GM18873 (cell line): ENCODE results near the gene LRFN2.

Source experiments
- ATAC-seq: cut with Tn5 transposase; IDR thresholded peaks from one replicate; pipeline ENCODE4 v1.9.1; 2021; ENCODE audit warnings: mild to moderate bottlenecking, moderate library complexity, moderate number of reproducible peaks; ENCODE audit not compliant: unreplicated experiment, low FRiP score

Gene LRFN2

GRCh38 chr6:40485300-40485699 is 101.9 kb downstream of the LRFN2 start:
- no peak for ATAC-seq

DNA sequence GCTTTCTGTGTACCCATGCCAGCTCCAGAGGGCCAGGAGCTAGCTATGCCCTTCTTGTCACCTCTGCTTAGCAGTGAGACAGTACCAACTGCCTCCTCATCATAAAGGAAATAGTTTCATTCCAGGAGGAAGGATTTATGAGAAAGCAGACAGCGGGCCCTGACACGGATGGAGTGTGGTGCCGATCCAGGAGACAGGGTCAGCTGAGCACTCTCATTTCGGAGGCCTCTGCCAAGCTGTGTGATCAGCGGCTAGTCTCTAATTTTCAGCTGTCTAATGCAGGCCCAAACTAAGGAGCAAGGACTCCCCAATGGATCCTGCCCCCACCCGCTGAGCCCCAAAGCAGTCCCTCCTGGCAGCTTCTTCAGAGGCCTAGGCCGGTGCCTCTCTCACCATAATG is 103.1 kb downstream of the LRFN2 start:
- ATAC-seq, result no peak

DNA sequence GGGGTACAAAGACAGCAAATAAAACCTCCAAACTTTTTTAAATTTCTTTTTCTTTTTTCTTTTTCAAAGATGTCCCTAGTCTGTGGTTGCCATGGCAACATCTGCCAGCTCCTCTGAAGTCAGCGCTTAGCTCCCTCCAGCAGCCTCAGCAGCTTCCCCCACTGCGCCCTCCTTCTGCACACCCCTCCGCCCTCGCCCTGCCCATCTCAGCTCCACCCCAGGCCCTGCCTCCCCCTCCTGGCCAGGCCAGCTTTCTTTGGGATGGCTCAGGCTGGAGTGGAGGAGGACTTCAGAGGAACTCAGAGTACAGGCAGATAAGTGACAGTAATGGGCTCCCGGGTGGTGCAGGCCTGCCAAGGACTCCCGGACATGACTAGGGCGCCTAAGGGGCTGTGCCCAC is 104.6 kb downstream of the LRFN2 start:
- ATAC-seq, result no peak

DNA sequence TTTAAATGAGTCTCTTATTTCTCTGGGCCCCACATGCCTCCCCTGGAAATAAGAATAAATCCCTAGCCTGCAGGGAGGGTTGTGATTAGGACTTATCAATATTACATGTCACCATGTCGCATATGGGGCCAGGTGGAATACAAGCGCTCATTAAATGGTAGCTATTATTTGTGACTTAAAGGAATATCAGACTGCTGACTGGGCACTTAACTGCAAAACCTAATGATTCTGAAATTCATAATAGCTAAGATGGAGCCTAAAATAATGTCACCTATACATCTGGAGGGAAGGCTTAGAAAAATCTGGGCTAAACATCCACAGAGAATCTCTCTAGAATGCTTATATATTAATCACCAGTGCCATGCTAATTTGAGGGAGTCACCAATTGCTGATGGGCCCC is 106.5 kb downstream of the LRFN2 start:
- no peak for ATAC-seq

GRCh38 chr6:40479706-40480105 is 107.5 kb downstream of the LRFN2 start:
- ATAC-seq, result no peak

DNA sequence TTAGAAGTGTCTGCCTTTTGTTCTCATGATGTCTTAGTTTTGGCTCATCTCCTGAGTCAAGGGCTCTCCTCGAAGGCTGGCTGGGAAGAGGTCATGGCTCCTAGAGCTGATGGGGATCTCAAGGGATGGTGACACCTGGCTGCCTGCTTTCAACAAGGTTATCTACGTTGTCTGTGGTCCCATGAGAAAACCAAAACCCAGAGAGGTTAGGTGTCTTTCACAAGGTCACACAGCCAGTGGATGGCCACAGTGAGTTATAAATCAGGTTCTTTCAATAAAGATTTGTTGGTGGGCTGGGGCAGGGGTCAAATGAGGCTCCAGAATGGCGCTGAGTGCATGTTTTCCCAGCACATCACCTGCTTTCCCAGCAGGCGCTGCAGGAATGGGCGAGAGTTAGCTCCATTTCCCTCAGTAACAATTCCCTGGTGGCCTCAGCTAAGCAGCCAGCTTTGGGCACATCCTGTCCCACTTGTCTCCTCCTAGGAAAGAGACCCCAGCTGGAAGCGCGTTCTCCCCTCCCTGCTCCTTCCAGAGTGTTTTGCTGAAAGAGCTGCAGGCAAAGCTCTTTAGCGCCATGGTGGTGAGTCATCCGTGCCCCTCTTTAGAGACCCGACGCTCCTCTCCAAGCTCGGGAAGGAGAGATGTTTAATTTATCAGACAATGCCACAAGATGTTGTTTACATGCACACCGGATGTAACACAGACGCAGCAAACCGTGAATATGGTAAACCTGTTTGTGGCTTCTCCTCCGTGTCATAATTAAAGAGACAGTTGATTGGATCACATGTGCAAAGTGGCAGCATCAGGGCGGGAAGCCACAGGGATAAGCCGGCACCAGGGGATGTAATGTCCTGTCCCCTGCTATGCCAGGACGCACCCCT is 109.7 kb downstream of the LRFN2 start:
- ATAC-seq, result no peak

DNA sequence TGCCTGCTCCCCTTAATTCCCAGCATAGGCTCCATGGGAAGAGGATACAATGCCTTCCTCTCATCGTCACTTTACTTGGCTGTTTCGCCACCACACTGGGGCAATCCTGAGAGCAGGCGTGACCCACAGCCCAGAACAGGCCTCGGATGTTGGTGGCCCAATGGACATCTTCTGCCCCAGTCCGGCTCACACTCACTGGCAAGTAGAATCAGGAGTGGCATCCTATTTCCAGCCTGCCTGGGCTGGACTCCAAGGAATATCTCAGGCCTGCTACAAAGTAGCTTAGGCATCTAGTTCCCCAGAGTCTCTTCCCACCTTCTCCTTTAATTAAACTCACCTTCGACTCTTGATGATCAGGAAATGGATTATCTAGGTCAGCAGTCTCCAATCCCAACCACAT is 110.5 kb downstream of the LRFN2 start:
- no peak for ATAC-seq

DNA sequence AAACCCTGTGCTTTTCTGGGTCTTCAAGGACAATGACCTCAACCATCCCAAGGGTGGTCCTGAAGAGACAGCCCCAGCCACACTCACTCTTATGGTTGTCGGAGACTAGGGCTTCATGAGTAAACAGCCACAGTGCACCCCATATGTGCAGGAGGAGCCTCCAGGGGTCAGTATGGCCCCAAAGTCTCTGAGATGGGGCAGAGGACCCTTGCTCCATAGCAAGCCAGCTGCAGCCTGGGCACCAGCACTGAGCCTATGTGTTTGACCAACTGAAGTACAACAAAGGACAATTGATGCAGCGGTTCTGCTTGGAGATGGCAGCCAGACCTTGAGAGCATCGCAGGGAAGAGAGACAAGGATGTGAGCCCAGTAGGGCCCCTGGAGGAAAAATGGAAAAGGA is 112.2 kb downstream of the LRFN2 start:
- ATAC-seq, result no peak

DNA sequence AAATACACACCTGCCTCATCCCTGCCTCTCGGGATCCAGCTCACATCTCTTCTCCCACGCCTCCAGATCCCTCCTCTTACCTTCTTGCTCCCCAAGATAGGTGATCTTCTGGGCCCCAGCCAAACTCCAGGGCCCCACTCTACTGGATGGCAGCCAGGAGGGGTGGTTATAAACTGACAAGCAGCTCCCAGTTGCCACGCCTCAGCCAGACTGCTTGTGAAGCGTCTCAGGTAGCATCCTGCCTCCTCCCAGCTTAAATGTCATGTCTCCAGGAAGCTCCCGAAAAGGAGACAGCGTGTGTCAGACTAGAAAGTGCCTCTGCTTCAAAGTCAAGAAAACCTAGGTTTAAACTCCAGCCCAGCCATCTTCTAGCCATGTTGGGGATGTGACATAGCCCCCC is 114.1 kb downstream of the LRFN2 start:
- no peak for ATAC-seq

- no peak for ATAC-seq
Observed at GRCh38 chr6:40472353-40472752, 114.8 kb downstream of the LRFN2 start.

DNA sequence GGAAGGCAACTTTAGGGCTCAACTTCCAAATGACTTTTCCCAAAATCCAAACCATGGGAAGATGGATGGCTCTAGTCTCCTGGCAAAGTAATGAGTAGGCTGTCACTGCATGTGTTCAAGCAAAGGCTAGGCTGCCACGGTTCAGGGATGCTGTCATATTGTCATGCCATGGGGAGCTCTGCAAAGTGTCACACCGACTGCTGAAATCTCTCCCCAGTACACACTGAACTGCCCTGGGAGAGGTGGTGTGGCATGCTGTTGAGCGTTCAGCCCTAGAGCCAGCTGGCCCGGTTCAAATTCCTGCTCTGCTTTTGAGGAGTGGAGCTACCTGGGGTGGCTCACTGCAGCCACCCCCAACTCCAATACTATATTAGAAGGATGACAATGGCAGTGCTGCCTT is 115.9 kb downstream of the LRFN2 start:
- ATAC-seq, result no peak

DNA sequence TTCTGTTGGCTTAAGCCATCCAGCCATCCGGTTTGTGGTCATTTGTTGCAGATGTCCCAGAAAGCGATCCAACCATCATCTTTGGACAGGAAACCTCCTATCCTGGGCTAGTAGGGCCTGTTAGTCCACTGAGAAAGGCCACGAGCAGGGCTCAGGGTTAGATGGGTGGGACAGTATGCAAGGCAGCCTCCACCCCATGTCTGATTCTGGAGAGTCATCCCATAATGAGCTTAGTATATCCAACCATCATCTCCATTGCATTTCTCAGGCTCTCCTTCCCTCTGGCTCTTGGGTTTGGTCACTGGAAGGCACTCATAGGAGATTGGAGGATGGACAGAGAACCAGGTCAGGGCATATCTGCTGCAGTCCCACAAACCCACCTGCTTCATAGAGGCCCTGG is 117.8 kb downstream of the LRFN2 start:
- ATAC-seq, result no peak

GRCh38 chr6:40466986-40467539 is 120.1 kb downstream of the LRFN2 start:
- no peak for ATAC-seq

GRCh38 chr6:40461643-40462042 is 125.5 kb downstream of the LRFN2 start:
- ATAC-seq, result no peak

- ATAC-seq, result no peak
Observed at GRCh38 chr6:40460380-40460779, 126.8 kb downstream of the LRFN2 start.

DNA sequence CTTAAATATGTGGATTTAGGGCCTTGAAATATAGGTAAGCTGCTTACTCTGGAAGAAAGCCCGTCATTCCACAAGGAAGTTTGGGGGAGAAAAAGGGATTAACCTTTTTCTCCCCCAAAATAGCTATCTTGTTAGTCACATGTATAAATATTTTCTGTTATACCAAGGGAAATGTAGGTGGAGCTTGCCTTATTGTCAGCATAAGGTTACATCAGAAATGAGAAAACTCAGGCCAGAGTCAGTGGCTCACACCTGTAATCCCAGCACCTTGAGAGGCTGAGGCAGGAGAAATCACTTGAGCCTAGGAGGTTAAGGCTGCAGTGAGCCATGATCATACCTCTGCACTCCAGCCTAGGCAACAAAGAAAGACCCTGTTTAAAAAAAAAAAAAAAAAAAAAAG is 129.9 kb downstream of the LRFN2 start:
- ATAC-seq, result no peak

DNA sequence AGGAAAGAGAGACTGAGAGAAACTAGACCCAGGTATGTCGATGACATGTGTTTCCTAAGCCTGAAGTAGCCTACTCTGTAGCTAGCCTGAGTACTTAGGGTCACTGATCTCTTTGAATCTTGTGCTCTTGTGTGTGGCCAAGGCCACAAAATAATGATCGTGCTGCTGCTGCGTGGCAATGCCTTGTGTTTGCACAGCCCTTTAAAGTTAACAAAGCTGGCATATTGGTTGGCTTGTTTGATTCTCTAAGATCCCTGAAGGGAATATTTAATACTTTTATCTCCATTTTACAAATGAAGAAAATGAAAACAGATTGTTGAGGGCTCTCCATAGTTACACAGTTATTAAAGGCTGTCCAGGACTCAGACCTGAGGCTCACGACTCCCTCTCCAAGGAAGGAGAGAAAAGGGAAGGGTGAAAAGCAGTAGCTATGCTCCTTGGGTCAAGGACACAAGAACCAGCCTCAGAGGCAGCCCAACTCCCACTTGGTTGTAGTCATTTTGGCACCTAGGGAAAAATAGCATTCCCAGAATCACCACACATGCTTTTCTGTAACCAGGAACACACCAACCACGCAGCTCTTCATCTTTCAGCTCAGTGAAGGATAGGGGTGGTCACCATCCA is 130.7 kb downstream of the LRFN2 start:
- ATAC-seq, result no peak

- ATAC-seq, result no peak
Observed at GRCh38 chr6:40455686-40456389, 131.3 kb downstream of the LRFN2 start.

GRCh38 chr6:40450483-40450882 is 136.7 kb downstream of the LRFN2 start:
- no peak for ATAC-seq

GRCh38 chr6:40444811-40445210 is 142.4 kb downstream of the LRFN2 start:
- no peak for ATAC-seq

GRCh38 chr6:40444312-40444711 is 142.9 kb downstream of the LRFN2 start:
- no peak for ATAC-seq
